ENCODE data around the gene RRP1.

DNA sequence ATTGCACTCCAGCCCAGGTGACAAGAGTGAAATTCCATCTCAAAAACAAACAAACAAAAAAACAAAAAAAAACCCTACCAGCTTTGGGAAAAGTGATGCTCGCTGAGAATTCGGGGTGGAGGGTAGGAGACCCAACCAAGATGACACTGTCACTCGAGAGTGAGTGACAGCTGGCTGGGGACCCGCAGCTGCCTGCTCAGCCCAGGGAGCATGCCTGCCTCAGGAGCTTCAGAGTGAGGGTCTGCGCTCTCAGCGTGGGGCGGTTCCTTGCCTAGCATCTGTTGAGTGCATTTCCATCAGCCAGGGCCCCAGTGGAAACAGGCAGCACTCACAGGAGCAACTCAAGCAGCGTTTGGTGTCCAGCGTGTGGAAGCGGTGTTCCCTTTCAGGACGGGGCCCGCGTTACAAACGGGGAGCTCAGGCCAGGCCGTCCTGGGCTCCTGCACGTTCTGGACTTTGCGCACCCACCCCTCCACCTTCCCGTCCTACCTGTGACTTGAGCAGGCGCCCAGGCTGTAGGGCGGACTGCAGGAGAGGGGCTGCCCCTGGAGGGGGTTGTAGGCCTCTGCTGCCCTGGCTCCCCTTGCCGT is 19.2 kb upstream of the RRP1 start:
- TF ChIP-seq, protein P1, sequence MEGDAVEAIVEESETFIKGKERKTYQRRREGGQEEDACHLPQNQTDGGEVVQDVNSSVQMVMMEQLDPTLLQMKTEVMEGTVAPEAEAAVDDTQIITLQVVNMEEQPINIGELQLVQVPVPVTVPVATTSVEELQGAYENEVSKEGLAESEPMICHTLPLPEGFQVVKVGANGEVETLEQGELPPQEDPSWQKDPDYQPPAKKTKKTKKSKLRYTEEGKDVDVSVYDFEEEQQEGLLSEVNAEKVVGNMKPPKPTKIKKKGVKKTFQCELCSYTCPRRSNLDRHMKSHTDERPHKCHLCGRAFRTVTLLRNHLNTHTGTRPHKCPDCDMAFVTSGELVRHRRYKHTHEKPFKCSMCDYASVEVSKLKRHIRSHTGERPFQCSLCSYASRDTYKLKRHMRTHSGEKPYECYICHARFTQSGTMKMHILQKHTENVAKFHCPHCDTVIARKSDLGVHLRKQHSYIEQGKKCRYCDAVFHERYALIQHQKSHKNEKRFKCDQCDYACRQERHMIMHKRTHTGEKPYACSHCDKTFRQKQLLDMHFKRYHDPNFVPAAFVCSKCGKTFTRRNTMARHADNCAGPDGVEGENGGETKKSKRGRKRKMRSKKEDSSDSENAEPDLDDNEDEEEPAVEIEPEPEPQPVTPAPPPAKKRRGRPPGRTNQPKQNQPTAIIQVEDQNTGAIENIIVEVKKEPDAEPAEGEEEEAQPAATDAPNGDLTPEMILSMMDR (IDR thresholded peaks at IDR 0.05), result no peak
- no peak for TF ChIP-seq POLR2A (IDR thresholded peaks at IDR 0.05)

All from body of pancreas (tissue), 4 donors.